ENCODE measurements around the gene CLEC6A.

DNA sequence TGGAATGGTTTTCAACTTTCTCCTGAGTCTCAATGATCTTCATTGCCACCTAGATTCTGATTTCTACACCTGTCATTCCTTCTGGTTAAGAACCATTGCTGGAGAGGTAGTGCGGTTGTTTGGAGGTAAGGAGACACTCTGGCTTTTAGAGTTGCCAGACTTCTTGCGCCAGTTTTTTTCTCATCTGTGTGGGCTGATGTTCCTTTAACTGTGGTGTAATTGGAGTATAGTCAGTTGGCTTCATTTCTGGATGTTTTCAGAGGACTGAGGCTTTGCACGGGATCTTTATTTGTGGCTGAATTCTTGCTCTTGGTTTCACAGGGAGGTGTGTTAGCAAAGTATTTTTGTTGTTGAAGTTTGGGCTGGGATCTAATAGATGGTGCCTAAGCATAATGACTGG lies 51.8 kb downstream of the CLEC6A start:
- no peak for TF ChIP-seq CTCF (IDR thresholded peaks at IDR 0.05)
- no peak for TF ChIP-seq POLR2AphosphoS5 (IDR thresholded peaks at IDR 0.05)

Measured in upper lobe of left lung (tissue), 4 donors.